ENCODE measurements around the gene ZFR2.

The ZFR2 gene

DNA sequence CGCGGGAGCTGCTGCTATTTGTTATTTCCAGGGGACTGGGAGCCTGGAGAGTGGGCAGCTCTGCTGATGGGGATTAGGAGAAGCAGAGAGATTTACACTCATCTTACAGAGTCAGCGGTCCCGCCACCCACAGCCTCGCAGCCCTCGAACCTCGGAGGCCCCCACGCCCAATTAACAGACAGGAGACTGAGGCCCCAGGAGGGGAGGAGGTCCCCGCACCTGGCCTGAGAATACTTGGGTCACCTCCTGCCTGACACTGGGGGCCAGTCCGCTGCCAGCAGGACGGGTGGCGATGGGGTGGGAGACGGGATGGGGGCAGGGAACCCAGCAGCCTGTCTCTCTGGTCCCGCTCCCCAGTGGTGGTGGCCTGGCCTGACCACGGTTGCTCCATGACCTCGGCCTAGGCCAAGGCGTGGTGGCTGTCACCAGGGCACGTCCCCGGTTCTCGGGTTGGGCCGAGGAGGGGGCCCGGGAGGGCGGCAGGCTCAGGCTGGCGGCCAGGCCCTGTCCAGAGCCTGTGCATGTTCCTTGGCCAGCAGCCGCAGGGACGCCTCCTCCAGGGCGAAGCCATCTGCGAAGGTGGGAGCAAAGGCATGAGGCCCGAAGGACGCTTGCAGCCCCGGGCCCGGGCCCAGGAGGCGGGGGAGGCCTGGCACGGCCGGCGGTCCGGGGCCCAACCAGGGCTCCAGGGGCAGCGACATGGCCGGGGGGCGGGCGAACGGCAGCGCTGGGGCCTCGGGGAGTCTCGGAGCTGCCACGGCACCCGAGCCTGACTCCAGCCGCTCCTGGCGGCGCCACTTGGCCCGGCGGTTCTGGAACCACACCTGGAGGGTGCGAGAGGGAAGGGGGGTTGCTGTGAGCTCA, 98.5 kb downstream of the ZFR2 start:
- no peaks in the 10 kb centered on the region for H3K9me3 ChIP-seq (ENCODE audit: control insufficient read depth, low read length)
- no peak overlapping the region for H2BK5ac ChIP-seq (ENCODE audit: low read depth, low read length, poor library complexity, severe bottlenecking)
- DNase-seq: no peak
- no peaks in the 10 kb centered on the region for H3K4me1 ChIP-seq (ENCODE audit: control insufficient read depth, insufficient read depth, low read depth, low read length)
- no peak overlapping the region for H3K27ac ChIP-seq (ENCODE audit: low read length, poor library complexity, severe bottlenecking)
- 91% methylated on average over 47 of the region's 53 CpGs for WGBS
- no peak overlapping the region for H3K14ac ChIP-seq (ENCODE audit: low read length in 2 of 2)
- H2AK5ac ChIP-seq (ENCODE audit: low read length, severe bottlenecking): no peak overlapping the region
- H2BK120ac ChIP-seq (ENCODE audit: low read depth, low read length): no peak overlapping the region
- no peak overlapping the region for H3K4ac ChIP-seq (ENCODE audit: low read depth in 1 of 2, low read length in 2 of 2)
- H2AFZ ChIP-seq (ENCODE audit: low read depth, low read length): no peak overlapping the region
- H3K23ac ChIP-seq (ENCODE audit: low read length in 2 of 2): no peak overlapping the region
- peaks cover 0 to 30% of the 10 kb centered on the region in 2 experiments for H3K27me3 ChIP-seq (ENCODE audit: control insufficient read depth in 1 of 2, insufficient read depth in 1 of 2, low read length in 2 of 2)
- H4K8ac ChIP-seq (ENCODE audit: low read length): no peak overlapping the region
- H3K4me2 ChIP-seq (ENCODE audit: low read length, poor library complexity, severe bottlenecking): no peak overlapping the region
- peaks cover 4% of the 10 kb centered on the region for H3K79me1 ChIP-seq (replicated peaks; ENCODE audit: low read length, poor library complexity, severe bottlenecking)
- H3K9ac ChIP-seq (ENCODE audit: low read length): no peak overlapping the region
- no peak overlapping the region for H4K91ac ChIP-seq (ENCODE audit: low read length)
- H3K18ac ChIP-seq (ENCODE audit: low read depth in 1 of 2, low read length in 2 of 2): no peak overlapping the region
- no peak overlapping the region for H2BK15ac ChIP-seq (ENCODE audit: low read depth, poor library complexity, severe bottlenecking)
- H3K4me3 ChIP-seq (ENCODE audit: insufficient read depth in 1 of 2, low read depth in 1 of 2, low read length in 2 of 2): no peak overlapping the region
- H3K36me3 ChIP-seq (ENCODE audit: control insufficient read depth in 1 of 2, insufficient read depth in 2 of 2, low read depth in 1 of 2, low read length in 2 of 2): peaks cover 16 to 51% of the 10 kb centered on the region in 2 experiments
- no peak overlapping the region for H2BK12ac ChIP-seq (ENCODE audit: low read length in 2 of 2)

DNA sequence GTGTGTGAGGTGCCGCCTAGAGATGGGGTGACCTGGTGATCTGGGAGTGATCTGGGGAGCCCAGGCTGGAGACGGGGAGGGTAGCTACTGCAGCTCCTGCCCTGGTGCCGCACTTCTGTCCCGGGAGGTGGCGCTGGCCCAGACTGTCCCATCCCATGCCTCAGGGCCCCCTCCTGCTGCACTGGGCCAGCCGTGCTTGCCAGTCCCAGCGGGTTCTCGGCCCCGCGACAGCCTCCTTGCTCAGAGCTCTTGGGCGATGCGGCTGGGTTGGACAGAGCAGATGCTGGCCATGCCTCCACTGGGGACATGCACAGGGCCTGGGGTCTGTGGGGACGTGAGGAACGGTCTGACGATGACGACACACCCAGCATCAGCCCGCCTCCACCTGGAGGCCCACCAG, 99.3 kb downstream of the ZFR2 start:
- H3K36me3 ChIP-seq (ENCODE audit: control insufficient read depth in 1 of 2, insufficient read depth in 2 of 2, low read depth in 1 of 2, low read length in 2 of 2): peaks cover 20 to 56% of the 10 kb centered on the region in 2 experiments
- no peak overlapping the region for H2AFZ ChIP-seq (ENCODE audit: low read depth, low read length)
- no peak overlapping the region for H4K8ac ChIP-seq (ENCODE audit: low read length)
- peaks cover 0 to 26% of the 10 kb centered on the region in 2 experiments for H3K27me3 ChIP-seq (ENCODE audit: control insufficient read depth in 1 of 2, insufficient read depth in 1 of 2, low read length in 2 of 2)
- H4K91ac ChIP-seq (ENCODE audit: low read length): no peak overlapping the region
- no peak overlapping the region for H2BK12ac ChIP-seq (ENCODE audit: low read length in 2 of 2)
- H3K79me1 ChIP-seq (replicated peaks; ENCODE audit: low read length, poor library complexity, severe bottlenecking): peaks cover 6% of the 10 kb centered on the region
- H3K14ac ChIP-seq (ENCODE audit: low read length in 2 of 2): no peak overlapping the region
- H2BK5ac ChIP-seq (ENCODE audit: low read depth, low read length, poor library complexity, severe bottlenecking): no peak overlapping the region
- H3K4me1 ChIP-seq (ENCODE audit: control insufficient read depth, insufficient read depth, low read depth, low read length): no peaks in the 10 kb centered on the region
- no peak overlapping the region for H3K4me2 ChIP-seq (ENCODE audit: low read length, poor library complexity, severe bottlenecking)
- no peak overlapping the region for H3K4me3 ChIP-seq (ENCODE audit: insufficient read depth in 1 of 2, low read depth in 1 of 2, low read length in 2 of 2)
- no peak overlapping the region for H3K23ac ChIP-seq (ENCODE audit: low read length in 2 of 2)
- no peak overlapping the region for H2BK120ac ChIP-seq (ENCODE audit: low read depth, low read length)
- H2BK15ac ChIP-seq (ENCODE audit: low read depth, poor library complexity, severe bottlenecking): no peak overlapping the region
- H3K9me3 ChIP-seq (ENCODE audit: control insufficient read depth, low read length): no peaks in the 10 kb centered on the region
- no peak overlapping the region for H3K9ac ChIP-seq (ENCODE audit: low read length)
- no peak overlapping the region for H2AK5ac ChIP-seq (ENCODE audit: low read length, severe bottlenecking)
- H3K4ac ChIP-seq (ENCODE audit: low read depth in 1 of 2, low read length in 2 of 2): no peak overlapping the region
- WGBS: 89% methylated on average over 17 of the region's 17 CpGs
- DNase-seq: no peak
- H3K27ac ChIP-seq (ENCODE audit: low read length, poor library complexity, severe bottlenecking): no peak overlapping the region
- H3K18ac ChIP-seq (ENCODE audit: low read depth in 1 of 2, low read length in 2 of 2): no peak overlapping the region

DNA sequence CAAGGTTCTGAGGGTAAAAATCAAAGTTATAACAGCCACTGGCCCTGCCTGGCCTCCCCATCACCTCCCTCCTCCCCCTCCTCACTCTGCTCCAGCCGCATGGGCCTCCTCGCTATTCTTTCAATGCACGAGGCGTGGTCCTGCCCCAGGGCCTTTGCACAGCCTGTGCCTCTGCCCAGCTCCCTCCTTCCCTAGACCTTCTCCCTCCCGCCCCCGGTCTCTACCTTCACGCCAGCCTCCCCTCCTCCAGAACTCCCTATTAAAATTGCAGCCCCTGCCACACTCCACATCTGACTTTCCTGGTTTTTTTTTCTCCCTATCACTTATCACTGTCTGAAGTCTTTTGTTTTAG, 100.1 kb downstream of the ZFR2 start:
- H3K18ac ChIP-seq (ENCODE audit: low read depth in 1 of 2, low read length in 2 of 2): no peak overlapping the region
- H3K14ac ChIP-seq (ENCODE audit: low read length in 2 of 2): no peak overlapping the region
- H3K4me2 ChIP-seq (ENCODE audit: low read length, poor library complexity, severe bottlenecking): no peak overlapping the region
- no peak overlapping the region for H3K27ac ChIP-seq (ENCODE audit: low read length, poor library complexity, severe bottlenecking)
- H2BK120ac ChIP-seq (ENCODE audit: low read depth, low read length): no peak overlapping the region
- H2AFZ ChIP-seq (ENCODE audit: low read depth, low read length): no peak overlapping the region
- H2BK15ac ChIP-seq (ENCODE audit: low read depth, poor library complexity, severe bottlenecking): no peak overlapping the region
- H2AK5ac ChIP-seq (ENCODE audit: low read length, severe bottlenecking): no peak overlapping the region
- peaks cover 20 to 56% of the 10 kb centered on the region in 2 experiments for H3K36me3 ChIP-seq (ENCODE audit: control insufficient read depth in 1 of 2, insufficient read depth in 2 of 2, low read depth in 1 of 2, low read length in 2 of 2)
- DNase-seq: no peak
- H3K9me3 ChIP-seq (ENCODE audit: control insufficient read depth, low read length): no peaks in the 10 kb centered on the region
- no peak overlapping the region for H3K23ac ChIP-seq (ENCODE audit: low read length in 2 of 2)
- no peak overlapping the region for H3K4ac ChIP-seq (ENCODE audit: low read depth in 1 of 2, low read length in 2 of 2)
- H3K27me3 ChIP-seq (ENCODE audit: control insufficient read depth in 1 of 2, insufficient read depth in 1 of 2, low read length in 2 of 2): peaks cover 0 to 21% of the 10 kb centered on the region in 2 experiments
- H3K4me3 ChIP-seq (ENCODE audit: insufficient read depth in 1 of 2, low read depth in 1 of 2, low read length in 2 of 2): peak overlapping the region in 1 of 2 experiments; percentile 10
- no peak overlapping the region for H4K91ac ChIP-seq (ENCODE audit: low read length)
- H3K9ac ChIP-seq (ENCODE audit: low read length): no peak overlapping the region
- no peak overlapping the region for H2BK12ac ChIP-seq (ENCODE audit: low read length in 2 of 2)
- H3K4me1 ChIP-seq (ENCODE audit: control insufficient read depth, insufficient read depth, low read depth, low read length): peaks cover 2% of the 10 kb centered on the region
- 99% methylated on average over 7 of the region's 7 CpGs for WGBS
- peaks cover 6% of the 10 kb centered on the region for H3K79me1 ChIP-seq (replicated peaks; ENCODE audit: low read length, poor library complexity, severe bottlenecking)
- no peak overlapping the region for H4K8ac ChIP-seq (ENCODE audit: low read length)
- H2BK5ac ChIP-seq (ENCODE audit: low read depth, low read length, poor library complexity, severe bottlenecking): no peak overlapping the region

DNA sequence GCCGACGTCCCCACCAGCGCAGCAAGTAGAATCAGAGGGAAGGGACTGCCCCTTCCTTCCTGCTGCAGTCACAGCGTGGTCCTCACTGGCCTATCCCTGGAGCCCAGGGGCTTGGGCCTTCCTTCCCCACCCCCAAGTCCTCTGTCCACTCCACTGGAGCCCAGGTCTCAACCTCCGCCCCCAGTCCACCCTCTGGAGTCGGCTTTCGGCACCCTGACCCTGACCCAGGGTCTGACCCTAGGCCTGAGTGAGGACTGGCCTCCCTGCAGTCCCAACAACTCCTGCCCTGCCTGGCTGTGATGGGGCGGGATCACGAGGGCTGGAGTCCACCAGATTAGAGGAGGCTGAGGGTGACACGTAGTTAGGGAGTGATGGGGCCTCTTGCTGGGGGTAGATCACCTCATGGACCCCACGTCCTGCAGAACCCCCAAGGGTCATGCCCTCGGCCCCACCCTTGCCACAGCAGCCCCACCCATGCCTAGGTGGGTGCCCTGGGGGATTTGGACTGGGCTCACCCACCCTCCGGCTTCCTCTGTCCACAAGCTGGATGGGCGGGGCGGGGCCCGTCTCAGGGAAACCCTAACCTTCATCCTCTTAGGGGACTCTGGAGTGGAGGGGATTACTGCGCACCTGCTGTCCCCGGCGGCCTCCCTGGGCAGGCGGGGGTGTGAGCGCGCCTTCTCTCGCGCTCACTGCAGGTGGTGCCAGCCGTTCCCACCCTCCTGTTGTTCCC, 100.7 kb downstream of the ZFR2 start:
- H2AFZ ChIP-seq (ENCODE audit: low read depth, low read length): no peak overlapping the region

More for the DNA sequence above, 100.7 kb downstream of the ZFR2 start:
- H2BK15ac ChIP-seq (ENCODE audit: low read depth, poor library complexity, severe bottlenecking): no peak overlapping the region
- WGBS: 93% methylated on average over 21 of the region's 25 CpGs
- H2BK12ac ChIP-seq (ENCODE audit: low read length in 2 of 2): no peak overlapping the region
- H3K14ac ChIP-seq (ENCODE audit: low read length in 2 of 2): no peak overlapping the region
- no peak overlapping the region for H4K8ac ChIP-seq (ENCODE audit: low read length)
- no peak overlapping the region for H2BK5ac ChIP-seq (ENCODE audit: low read depth, low read length, poor library complexity, severe bottlenecking)
- no peak overlapping the region for H2AK5ac ChIP-seq (ENCODE audit: low read length, severe bottlenecking)
- H3K36me3 ChIP-seq (ENCODE audit: control insufficient read depth in 1 of 2, insufficient read depth in 2 of 2, low read depth in 1 of 2, low read length in 2 of 2): peaks cover 20 to 56% of the 10 kb centered on the region in 2 experiments
- H3K23ac ChIP-seq (ENCODE audit: low read length in 2 of 2): no peak overlapping the region
- no peak overlapping the region for H3K18ac ChIP-seq (ENCODE audit: low read depth in 1 of 2, low read length in 2 of 2)
- H2BK120ac ChIP-seq (ENCODE audit: low read depth, low read length): no peak overlapping the region
- peaks cover 0 to 21% of the 10 kb centered on the region in 2 experiments for H3K27me3 ChIP-seq (ENCODE audit: control insufficient read depth in 1 of 2, insufficient read depth in 1 of 2, low read length in 2 of 2)
- H3K4me1 ChIP-seq (ENCODE audit: control insufficient read depth, insufficient read depth, low read depth, low read length): peaks cover 5% of the 10 kb centered on the region
- H3K79me1 ChIP-seq (replicated peaks; ENCODE audit: low read length, poor library complexity, severe bottlenecking): peaks cover 8% of the 10 kb centered on the region
- H4K91ac ChIP-seq (ENCODE audit: low read length): no peak overlapping the region
- no peak overlapping the region for H3K4me2 ChIP-seq (ENCODE audit: low read length, poor library complexity, severe bottlenecking)
- H3K9me3 ChIP-seq (ENCODE audit: control insufficient read depth, low read length): no peaks in the 10 kb centered on the region
- peak overlapping the region in 1 of 2 experiments; percentile 10 for H3K4me3 ChIP-seq (ENCODE audit: insufficient read depth in 1 of 2, low read depth in 1 of 2, low read length in 2 of 2)
- H3K4ac ChIP-seq (ENCODE audit: low read depth in 1 of 2, low read length in 2 of 2): no peak overlapping the region
- no peak overlapping the region for H3K27ac ChIP-seq (ENCODE audit: low read length, poor library complexity, severe bottlenecking)
- no peak for DNase-seq
- H3K9ac ChIP-seq (ENCODE audit: low read length): no peak overlapping the region

Data from mesenchymal stem cell (in vitro differentiated cells and primary cell).